Brain microvascular endothelial cell (primary cell): ENCODE data around the gene SMAD5.

Experiments used
- DNase-seq: peaks from one replicate; pipeline ENCODE4 v3.0.0-alpha.2; 2020
- H3K27ac ChIP-seq: fragments of 250-450 bp; sonication (Bioruptor Pico); 2 replicates; pipeline ENCODE4 v1.5.1; 2020; ENCODE audit warnings: mild to moderate bottlenecking, moderate library complexity
- H3K27me3 ChIP-seq: fragments of 250-450 bp; sonication (Bioruptor Pico); replicated peaks from 2 replicates; pipeline ENCODE4 v1.5.1; 2020; ENCODE audit warnings: mild to moderate bottlenecking
- H3K36me3 ChIP-seq: fragments of 250-450 bp; sonication (Bioruptor Pico); replicated peaks from 2 replicates; pipeline ENCODE4 v1.5.1; 2020; ENCODE audit warnings: mild to moderate bottlenecking
- H3K4me3 ChIP-seq: 2 replicates; pipeline ENCODE4 v1.5.1; 2011; ENCODE audit warnings: low read depth, mild to moderate bottlenecking, control low read depth, low read length, moderate library complexity
- in situ Hi-C: cut with HindIII; loops from 2 replicates; pipeline ENCODE4 v1.10.0; 2017; ENCODE audit warnings: low sequenced_read_pairs, low pct_ligation_motif_present
- TF ChIP-seq, protein P1 (sequence below): IDR thresholded peaks from 2 replicates; pipeline ENCODE4 v1.5.1; 2011; ENCODE audit warnings: low read depth, mild to moderate bottlenecking, moderate library complexity, low read length, control low read depth, inconsistent platforms; ENCODE audit errors: missing control alignments

SMAD5 gene

DNA sequence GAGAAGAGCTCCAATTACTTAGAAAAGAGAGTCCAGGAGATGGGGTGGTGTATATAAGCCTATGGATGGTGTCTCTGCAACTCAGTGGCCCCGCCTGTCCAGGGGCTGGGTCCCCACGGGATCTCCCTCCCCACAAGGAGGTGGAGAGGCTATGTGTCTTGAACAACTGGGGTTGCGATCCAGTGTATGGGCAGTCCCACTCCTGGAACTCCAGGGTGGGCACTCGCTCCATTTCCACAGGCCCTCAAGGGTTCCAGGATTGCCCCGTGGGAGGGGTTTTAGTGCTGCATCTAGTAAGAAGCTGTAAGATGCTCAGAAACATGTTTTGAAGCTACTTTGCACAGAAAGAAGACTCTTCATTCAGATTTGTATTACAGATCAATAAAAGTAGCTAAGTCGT lies 558 bp upstream of the SMAD5 start:
- in situ Hi-C loops = no loop called here

GRCh38 chr5:136133222-136133921 lies 727 bp downstream of the SMAD5 start:
- Histone ChIP-seq H3K4me3 (peak overlapping the region; percentile 89), H3K27me3 (no peaks in the 10 kb centered on the region), H3K36me3 (no peaks in the 10 kb centered on the region), H3K27ac (peak overlapping the region; percentile 90)
- DNase-seq = peak; percentile 57
- in situ Hi-C loops = no loop called here
- TF ChIP-seq, protein P1, sequence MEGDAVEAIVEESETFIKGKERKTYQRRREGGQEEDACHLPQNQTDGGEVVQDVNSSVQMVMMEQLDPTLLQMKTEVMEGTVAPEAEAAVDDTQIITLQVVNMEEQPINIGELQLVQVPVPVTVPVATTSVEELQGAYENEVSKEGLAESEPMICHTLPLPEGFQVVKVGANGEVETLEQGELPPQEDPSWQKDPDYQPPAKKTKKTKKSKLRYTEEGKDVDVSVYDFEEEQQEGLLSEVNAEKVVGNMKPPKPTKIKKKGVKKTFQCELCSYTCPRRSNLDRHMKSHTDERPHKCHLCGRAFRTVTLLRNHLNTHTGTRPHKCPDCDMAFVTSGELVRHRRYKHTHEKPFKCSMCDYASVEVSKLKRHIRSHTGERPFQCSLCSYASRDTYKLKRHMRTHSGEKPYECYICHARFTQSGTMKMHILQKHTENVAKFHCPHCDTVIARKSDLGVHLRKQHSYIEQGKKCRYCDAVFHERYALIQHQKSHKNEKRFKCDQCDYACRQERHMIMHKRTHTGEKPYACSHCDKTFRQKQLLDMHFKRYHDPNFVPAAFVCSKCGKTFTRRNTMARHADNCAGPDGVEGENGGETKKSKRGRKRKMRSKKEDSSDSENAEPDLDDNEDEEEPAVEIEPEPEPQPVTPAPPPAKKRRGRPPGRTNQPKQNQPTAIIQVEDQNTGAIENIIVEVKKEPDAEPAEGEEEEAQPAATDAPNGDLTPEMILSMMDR = no peak

More for the DNA sequence above, 558 bp upstream of the SMAD5 start:
- H3K36me3 ChIP-seq = no peaks in the 10 kb centered on the region
- TF ChIP-seq, protein P1 = no peak
- no peak for DNase-seq
- no peaks in the 10 kb centered on the region for H3K27me3 ChIP-seq
- peak overlapping the region; percentile 90 for H3K27ac ChIP-seq
- H3K4me3 ChIP-seq = peak overlapping the region; percentile 89

DNA sequence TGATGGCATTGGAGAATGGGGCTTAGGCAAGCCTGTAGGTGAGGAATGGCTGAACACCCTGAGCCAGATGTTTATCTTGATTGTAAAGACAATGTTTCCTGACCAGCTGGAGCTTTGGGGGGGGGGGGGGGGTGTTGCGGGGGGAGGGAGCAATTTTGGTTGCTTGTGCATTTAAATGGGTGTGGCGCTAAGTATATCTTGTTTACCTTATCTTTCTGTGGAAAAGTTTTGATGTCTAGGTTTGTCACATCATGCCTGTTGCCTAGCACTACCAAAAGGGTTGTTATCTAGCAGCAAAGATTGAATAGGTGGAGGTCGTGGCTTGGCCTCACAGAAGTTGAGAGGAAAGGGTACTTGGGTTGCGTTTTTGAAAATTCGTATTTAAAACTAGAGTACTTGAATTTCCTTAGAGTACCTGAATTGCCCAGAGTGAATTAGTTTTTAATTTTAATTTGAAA lies 1.3 kb downstream of the SMAD5 start:
- DNase-seq = no peak
- peak overlapping the region; percentile 90 for H3K27ac ChIP-seq
- H3K4me3 ChIP-seq = peak overlapping the region; percentile 89
- H3K36me3 ChIP-seq = no peaks in the 10 kb centered on the region
- TF ChIP-seq, protein P1 = no peak
- no peaks in the 10 kb centered on the region for H3K27me3 ChIP-seq
- in situ Hi-C loops = no loop called here

- TF ChIP-seq, protein P1 = no peak
- H3K27ac ChIP-seq = no peak overlapping the region
- H3K36me3 ChIP-seq = no peaks in the 10 kb centered on the region
- DNase-seq = no peak
- no peak overlapping the region for H3K4me3 ChIP-seq
- in situ Hi-C loops = no loop called here
- no peaks in the 10 kb centered on the region for H3K27me3 ChIP-seq
Observed at GRCh38 chr5:136134653-136135052, 2.0 kb downstream of the SMAD5 start.

- no peaks in the 10 kb centered on the region for H3K27me3 ChIP-seq
- H3K4me3 ChIP-seq = no peak overlapping the region
- TF ChIP-seq, protein P1 = no peak
- in situ Hi-C loops = no loop called here
- H3K36me3 ChIP-seq = no peaks in the 10 kb centered on the region
- no peak for DNase-seq
- no peak overlapping the region for H3K27ac ChIP-seq
Observed at GRCh38 chr5:136135536-136135935, 2.9 kb downstream of the SMAD5 start.
